Right lung (tissue), 5 donors: ENCODE data around the gene RELN. TPM values are rescaled to one million over a fixed set of nuclear protein-coding genes. Genes with fewer than 3 reads are reported as not detected.
A peak's percentile ranks its signal among the peaks of the same experiment; 100 is the strongest.

ENCODE experiments used
- DNase-seq, 2 donors: peaks; one replicate each; pipeline ENCODE4 v3.0.0-alpha.2; 2013
- polyA plus RNA-seq, 5 donors: library from polyadenylated mRNA; unstranded; fragments of 120-200 nt; gene quantifications; one replicate each; pipeline versions ENCODE4 v1.2.1 to v1.2.3, GENCODE V29; 2013; ENCODE audit warnings: inconsistent platforms in 1 of 5, low replicate concordance in 1 of 5; ENCODE audit not compliant: insufficient read length in 5 of 5, insufficient read depth in 1 of 5

The RELN gene
- polyA plus RNA-seq, 5 donors, result 8.7 to 24.7 (median 17.2) TPM

- no peak for DNase-seq
Observed at GRCh38 chr7:103686064-103686463, 303.4 kb downstream of the RELN start.

GRCh38 chr7:103685646-103686045, 303.8 kb downstream of the RELN start:
- DNase-seq, result no peak

GRCh38 chr7:103683348-103683747, 306.1 kb downstream of the RELN start:
- no peak for DNase-seq

- DNase-seq, result no peak
Observed at GRCh38 chr7:103680161-103681144, 309.0 kb downstream of the RELN start.

GRCh38 chr7:103679151-103680132, 310.0 kb downstream of the RELN start:
- no peak for DNase-seq

GRCh38 chr7:103668279-103668941, 321.0 kb downstream of the RELN start:
- DNase-seq, result no peak

- no peak for DNase-seq
Observed at GRCh38 chr7:103666326-103666725, 323.1 kb downstream of the RELN start.

GRCh38 chr7:103664577-103664976, 324.9 kb downstream of the RELN start:
- no peak for DNase-seq

- DNase-seq, result peak in 1 of 2 donors; percentile 2
Observed at GRCh38 chr7:103660455-103661371, 328.7 kb downstream of the RELN start.

GRCh38 chr7:103658055-103659005, 331.1 kb downstream of the RELN start:
- no peak for DNase-seq

- DNase-seq, result no peak
Observed at GRCh38 chr7:103657474-103657894, 332.0 kb downstream of the RELN start.

GRCh38 chr7:103656221-103656620, 333.2 kb downstream of the RELN start:
- no peak for DNase-seq

GRCh38 chr7:103651593-103652377, 337.7 kb downstream of the RELN start:
- DNase-seq, result no peak

GRCh38 chr7:103649052-103649451, 340.4 kb downstream of the RELN start:
- DNase-seq, result no peak

- no peak for DNase-seq
Observed at GRCh38 chr7:103648135-103648534, 341.3 kb downstream of the RELN start.

GRCh38 chr7:103644319-103644718, 345.1 kb downstream of the RELN start:
- DNase-seq, result no peak

- no peak for DNase-seq
Observed at GRCh38 chr7:103640031-103640779, 349.3 kb downstream of the RELN start.

GRCh38 chr7:103637726-103638125, 351.7 kb downstream of the RELN start:
- DNase-seq, result no peak
